GM19372 (cell line): ENCODE measurements around the gene TGFBR3.

Source experiments
- ATAC-seq: cut with Tn5 transposase; IDR thresholded peaks from one replicate; pipeline ENCODE4 v1.9.1; 2021; ENCODE audit warnings: mild to moderate bottlenecking, low read depth, moderate library complexity; ENCODE audit not compliant: unreplicated experiment

TGFBR3 gene

GRCh38 chr1:91699339-91699974, 186.5 kb downstream of the TGFBR3 start:
- ATAC-seq, result no peak

GRCh38 chr1:91697861-91698260, 188.1 kb downstream of the TGFBR3 start:
- ATAC-seq, result no peak

GRCh38 chr1:91697416-91697815, 188.5 kb downstream of the TGFBR3 start:
- ATAC-seq, result peak; percentile 65

GRCh38 chr1:91696321-91696720, 189.6 kb downstream of the TGFBR3 start:
- ATAC-seq, result no peak

- ATAC-seq, result no peak
These were observed 192.4 kb downstream of the TGFBR3 start for GRCh38 chr1:91693557-91693956.

GRCh38 chr1:91691525-91691924, 194.4 kb downstream of the TGFBR3 start:
- no peak for ATAC-seq

GRCh38 chr1:91689641-91690481, 196.1 kb downstream of the TGFBR3 start:
- ATAC-seq, result no peak

GRCh38 chr1:91687452-91687851, 198.5 kb downstream of the TGFBR3 start:
- no peak for ATAC-seq

- ATAC-seq, result no peak
These were observed 200.0 kb downstream of the TGFBR3 start for GRCh38 chr1:91685994-91686393.

GRCh38 chr1:91684481-91685196, 201.3 kb downstream of the TGFBR3 start:
- ATAC-seq, result no peak

- ATAC-seq, result no peak
These were observed 202.4 kb downstream of the TGFBR3 start for GRCh38 chr1:91683598-91683951.

GRCh38 chr1:91682882-91683597, 202.9 kb downstream of the TGFBR3 start:
- no peak for ATAC-seq

GRCh38 chr1:91680556-91681155, 205.3 kb downstream of the TGFBR3 start:
- no peak for ATAC-seq

GRCh38 chr1:91679446-91679845, 206.5 kb downstream of the TGFBR3 start:
- ATAC-seq, result no peak

- ATAC-seq, result no peak
These were observed 209.9 kb downstream of the TGFBR3 start for GRCh38 chr1:91676030-91676429.

GRCh38 chr1:91674107-91674506, 211.8 kb downstream of the TGFBR3 start:
- ATAC-seq, result no peak

GRCh38 chr1:91673613-91674012, 212.3 kb downstream of the TGFBR3 start:
- no peak for ATAC-seq

GRCh38 chr1:91672601-91673161, 213.3 kb downstream of the TGFBR3 start:
- ATAC-seq, result no peak

GRCh38 chr1:91670781-91671180, 215.2 kb downstream of the TGFBR3 start:
- no peak for ATAC-seq
